ENCODE data around the gene SBF2. TPM values are rescaled to one million over a fixed set of nuclear protein-coding genes. Genes with fewer than 3 reads are reported as not detected.

SBF2 gene
- total and polyA plus RNA-seq, 2 donors (not counting 3 experiments of a cell fraction or from before 2014, with no cell fraction given) = 15.4 to 42.4 TPM

DNA sequence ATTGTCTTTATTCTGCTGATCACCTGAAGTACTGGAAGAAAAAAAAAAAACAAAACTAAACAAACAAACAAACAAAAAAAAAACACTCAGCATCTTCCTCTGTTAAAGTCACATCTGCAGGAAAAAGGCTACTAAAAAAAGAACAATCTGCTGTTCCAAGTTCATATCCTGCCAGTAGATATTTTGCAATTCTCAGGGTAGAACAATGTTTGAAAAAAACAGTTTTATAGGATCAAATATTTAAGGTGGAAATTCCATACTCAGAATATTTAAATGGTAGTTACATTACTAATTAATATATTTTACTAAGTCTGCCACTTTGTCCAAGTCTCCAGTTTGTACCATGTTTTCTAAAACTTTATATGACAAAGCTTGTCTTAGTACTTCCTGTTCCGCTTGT lies 175.2 kb downstream of the SBF2 start:
- no peaks in the 10 kb centered on the region for H3K36me3 ChIP-seq (ENCODE audit: control insufficient read depth in 2 of 2, extremely low read depth in 1 of 2, insufficient read depth in 2 of 2, low read length in 2 of 2)
- no peaks in the 10 kb centered on the region for H3K27me3 ChIP-seq (ENCODE audit: control insufficient read depth in 2 of 2, insufficient read depth in 2 of 2, low read length in 2 of 2)
- H3K79me2 ChIP-seq (ENCODE audit: control insufficient read depth, insufficient read depth, low read length) = peaks cover 1% of the 10 kb centered on the region
- BruUV-seq (replicated peaks) = no TSS peak
- H3K9me1 ChIP-seq (replicated peaks; ENCODE audit: control insufficient read depth, extremely low read depth, insufficient read depth, low read length) = no peaks in the 10 kb centered on the region
- CTCF ChIA-PET = no interaction called here
- POLR2A ChIA-PET = no interaction called here
- H3K4me3 ChIP-seq (replicated peaks in 1 of 3; ENCODE audit: insufficient read depth in 1 of 3, low read depth in 1 of 3, low read length in 3 of 3) = no peak overlapping the region
- H3K9me3 ChIP-seq (replicated peaks; ENCODE audit: control insufficient read depth, insufficient read depth, low read length) = no peaks in the 10 kb centered on the region
- H3K9ac ChIP-seq (replicated peaks; ENCODE audit: extremely low read depth, insufficient read depth, low read length) = no peak overlapping the region
- no peak overlapping the region for H3K27ac ChIP-seq (ENCODE audit: insufficient read depth, low read depth, low read length)
- peak; percentile 39 for DNase-seq (ENCODE audit: low read depth, low spot score)
- FAIRE-seq = no peak
- peaks cover 20% of the 10 kb centered on the region for H3K4me1 ChIP-seq (ENCODE audit: control insufficient read depth, extremely low read depth, insufficient read depth, low read length)
- dilution Hi-C loops (cut with MboI; ENCODE audit: extremely low pct_ligation_motif_present, low sequenced_read_pairs) = no loop called here
- no peaks in the 10 kb centered on the region for H4K20me1 ChIP-seq (replicated peaks; ENCODE audit: control insufficient read depth, extremely low read depth, insufficient read depth, low read length)
- TF ChIP-seq GATA2 (IDR thresholded peaks at IDR 0.05; ENCODE audit: insufficient read depth, insufficient read length, low read depth, low read length) (no peak), POLR2AphosphoS5 (IDR thresholded peaks at IDR 0.05; ENCODE audit: insufficient read depth, low read depth, low read length) (no peak), POLR2A (IDR thresholded peaks at IDR 0.05; ENCODE audit: low read depth, low read length) (no peak), JUN (IDR thresholded peaks at IDR 0.05; ENCODE audit: borderline replicate concordance, insufficient read depth, insufficient read length, low read depth) (no peak), FOS (IDR thresholded peaks at IDR 0.05; ENCODE audit: borderline replicate concordance, insufficient read depth, low read length) (no peak), EZH2 (IDR thresholded peaks at IDR 0.05; ENCODE audit: borderline replicate concordance, low read depth, low read length, severe bottlenecking) (no peak), MYC (IDR thresholded peaks at IDR 0.05; ENCODE audit: low read depth, low read length) (no peak)
- TF ChIP-seq, protein P1, sequence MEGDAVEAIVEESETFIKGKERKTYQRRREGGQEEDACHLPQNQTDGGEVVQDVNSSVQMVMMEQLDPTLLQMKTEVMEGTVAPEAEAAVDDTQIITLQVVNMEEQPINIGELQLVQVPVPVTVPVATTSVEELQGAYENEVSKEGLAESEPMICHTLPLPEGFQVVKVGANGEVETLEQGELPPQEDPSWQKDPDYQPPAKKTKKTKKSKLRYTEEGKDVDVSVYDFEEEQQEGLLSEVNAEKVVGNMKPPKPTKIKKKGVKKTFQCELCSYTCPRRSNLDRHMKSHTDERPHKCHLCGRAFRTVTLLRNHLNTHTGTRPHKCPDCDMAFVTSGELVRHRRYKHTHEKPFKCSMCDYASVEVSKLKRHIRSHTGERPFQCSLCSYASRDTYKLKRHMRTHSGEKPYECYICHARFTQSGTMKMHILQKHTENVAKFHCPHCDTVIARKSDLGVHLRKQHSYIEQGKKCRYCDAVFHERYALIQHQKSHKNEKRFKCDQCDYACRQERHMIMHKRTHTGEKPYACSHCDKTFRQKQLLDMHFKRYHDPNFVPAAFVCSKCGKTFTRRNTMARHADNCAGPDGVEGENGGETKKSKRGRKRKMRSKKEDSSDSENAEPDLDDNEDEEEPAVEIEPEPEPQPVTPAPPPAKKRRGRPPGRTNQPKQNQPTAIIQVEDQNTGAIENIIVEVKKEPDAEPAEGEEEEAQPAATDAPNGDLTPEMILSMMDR (IDR thresholded peaks at IDR 0.05; ENCODE audit: extremely low read depth in 1 of 2, insufficient read depth in 1 of 2, low read depth in 1 of 2, low read length in 2 of 2) = no peak
- TF ChIP-seq, protein P2, sequence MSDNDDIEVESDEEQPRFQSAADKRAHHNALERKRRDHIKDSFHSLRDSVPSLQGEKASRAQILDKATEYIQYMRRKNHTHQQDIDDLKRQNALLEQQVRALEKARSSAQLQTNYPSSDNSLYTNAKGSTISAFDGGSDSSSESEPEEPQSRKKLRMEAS (IDR thresholded peaks at IDR 0.05; ENCODE audit: insufficient read depth, insufficient read length) = no peak
- intact Hi-C loops (cut with micrococcal nuclease) = no loop called here
- H3K4me2 ChIP-seq (ENCODE audit: insufficient read depth, low read length) = peak overlapping the region; percentile 36
- no peak overlapping the region for H2AFZ ChIP-seq (ENCODE audit: low read depth, low read length)
